NCI-H748 (cell line): ENCODE data around the gene TEX22.

Experiments used
- DNase-seq: peaks from one replicate; lab custom pipeline; 2025; ENCODE audit not compliant: unreplicated experiment; lab: John Stamatoyannopoulos, UW

The TEX22 gene

DNA sequence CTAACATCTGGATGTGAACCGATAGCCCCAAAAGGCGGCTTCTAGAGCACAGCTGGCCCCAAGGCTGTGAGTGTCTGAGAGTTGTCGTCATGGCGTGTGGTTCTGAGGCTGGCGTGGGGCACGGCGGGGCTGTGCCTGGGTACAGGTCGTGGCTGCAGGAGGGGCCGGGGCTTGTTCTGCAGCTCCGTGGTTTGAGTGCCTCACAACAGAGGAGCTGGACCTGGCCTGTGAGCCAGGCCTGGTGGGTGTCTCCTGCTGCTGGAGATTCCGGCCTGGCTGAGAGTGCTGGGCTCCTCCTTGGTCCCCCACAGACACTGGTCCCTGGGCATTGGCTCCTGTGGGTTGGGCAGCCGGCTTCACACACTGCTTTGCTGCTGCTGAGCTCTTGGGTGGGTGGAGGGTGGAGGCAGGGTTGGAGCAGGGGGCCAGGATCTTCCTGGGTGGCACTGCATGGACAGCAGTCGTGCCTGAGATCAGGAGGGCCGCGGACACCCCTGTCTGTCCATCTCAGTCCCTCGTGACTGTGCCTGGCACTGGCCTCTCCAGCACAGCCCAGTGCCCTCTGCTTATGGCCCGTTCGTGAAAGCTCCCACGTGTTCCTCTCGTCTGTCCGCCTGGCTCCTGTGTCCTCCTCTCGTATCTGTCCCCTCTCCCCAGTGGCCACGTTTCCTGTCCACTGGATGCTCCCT lies 31.8 kb upstream of the TEX22 start:
- DNase-seq: no peak

DNA sequence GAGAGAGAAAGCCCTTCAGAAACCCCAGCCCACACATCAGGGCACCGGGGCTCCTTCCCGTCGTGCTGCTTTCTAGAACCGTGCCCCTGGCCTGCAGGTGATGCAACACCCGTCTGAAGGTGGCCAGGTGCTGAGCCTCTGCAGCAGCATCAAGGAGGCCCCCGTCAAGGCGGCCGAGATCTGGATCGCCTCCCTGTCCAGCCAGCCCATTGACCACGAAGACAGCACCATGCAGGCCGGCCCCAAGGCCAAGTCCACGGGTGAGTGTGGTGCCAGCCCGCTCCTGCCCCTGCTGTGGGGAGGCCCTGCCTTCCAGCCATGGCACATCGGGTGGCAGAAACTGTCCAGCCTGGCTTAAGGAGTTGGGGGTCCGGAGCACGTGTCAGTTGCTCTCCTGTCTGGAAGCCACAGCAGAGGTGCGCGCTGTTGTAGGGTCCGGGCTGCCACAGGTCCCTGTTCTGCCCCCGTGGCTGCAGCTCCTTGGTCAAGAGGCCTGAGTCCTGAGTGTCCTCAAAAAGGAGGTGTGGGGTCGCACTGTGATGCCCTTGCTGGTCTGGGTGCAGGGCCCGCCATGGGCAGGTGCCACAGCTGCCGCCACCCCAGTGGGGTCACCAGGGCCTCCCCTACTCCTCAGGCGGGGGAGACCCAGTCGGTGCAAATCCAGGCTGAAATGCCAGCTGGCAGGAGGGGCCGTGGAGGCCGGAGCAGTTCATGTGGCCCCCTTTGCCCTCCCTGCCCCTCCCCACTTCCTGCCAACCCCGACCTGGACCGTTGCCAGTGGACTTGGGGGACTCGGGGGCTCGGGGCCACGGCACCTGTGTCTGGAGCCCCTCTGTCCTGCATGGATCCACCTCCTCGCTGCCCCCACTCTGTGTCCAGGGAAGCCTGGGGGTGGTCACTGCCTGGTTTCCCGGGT lies 31.0 kb upstream of the TEX22 start:
- DNase-seq: no peak

DNA sequence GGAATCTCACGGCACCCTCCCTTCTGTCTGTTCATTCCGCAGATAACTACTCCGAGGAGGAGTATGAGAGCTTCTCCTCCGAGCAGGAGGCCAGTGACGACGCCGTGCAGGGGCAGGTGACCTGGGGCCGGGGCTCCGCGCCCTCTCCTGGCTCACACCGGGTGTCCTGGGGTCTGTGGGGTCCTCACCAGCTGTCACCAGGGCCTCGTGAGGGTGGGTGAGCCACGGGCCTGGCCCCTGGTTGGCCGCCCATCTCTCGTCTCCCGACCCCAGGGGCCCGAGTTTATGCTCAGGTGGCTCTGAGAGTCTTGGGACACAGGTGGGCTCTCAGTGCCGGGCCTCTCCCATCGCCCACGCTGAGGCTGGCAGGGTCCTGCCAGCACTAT lies 30.3 kb upstream of the TEX22 start:
- no peak for DNase-seq

DNA sequence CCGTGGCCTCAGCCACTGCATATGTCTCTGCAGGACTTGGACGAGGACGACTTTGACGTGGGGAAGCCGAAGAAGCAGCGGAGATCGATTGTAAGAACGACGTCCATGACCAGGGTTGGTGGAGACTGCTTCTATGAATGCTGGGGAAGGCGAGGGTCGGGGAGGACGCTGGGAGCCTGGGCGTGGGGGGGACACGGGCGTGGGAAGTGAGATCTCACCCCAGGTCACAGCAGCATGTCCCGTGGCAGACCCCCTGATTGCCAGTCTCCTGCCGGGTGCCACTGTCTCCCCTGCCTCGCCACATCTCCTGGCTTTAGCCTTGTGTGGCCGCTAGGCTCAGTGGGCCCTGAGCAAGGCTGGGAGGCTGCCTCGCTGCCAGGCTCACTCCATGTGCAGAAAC lies 29.9 kb upstream of the TEX22 start:
- no peak for DNase-seq

DNA sequence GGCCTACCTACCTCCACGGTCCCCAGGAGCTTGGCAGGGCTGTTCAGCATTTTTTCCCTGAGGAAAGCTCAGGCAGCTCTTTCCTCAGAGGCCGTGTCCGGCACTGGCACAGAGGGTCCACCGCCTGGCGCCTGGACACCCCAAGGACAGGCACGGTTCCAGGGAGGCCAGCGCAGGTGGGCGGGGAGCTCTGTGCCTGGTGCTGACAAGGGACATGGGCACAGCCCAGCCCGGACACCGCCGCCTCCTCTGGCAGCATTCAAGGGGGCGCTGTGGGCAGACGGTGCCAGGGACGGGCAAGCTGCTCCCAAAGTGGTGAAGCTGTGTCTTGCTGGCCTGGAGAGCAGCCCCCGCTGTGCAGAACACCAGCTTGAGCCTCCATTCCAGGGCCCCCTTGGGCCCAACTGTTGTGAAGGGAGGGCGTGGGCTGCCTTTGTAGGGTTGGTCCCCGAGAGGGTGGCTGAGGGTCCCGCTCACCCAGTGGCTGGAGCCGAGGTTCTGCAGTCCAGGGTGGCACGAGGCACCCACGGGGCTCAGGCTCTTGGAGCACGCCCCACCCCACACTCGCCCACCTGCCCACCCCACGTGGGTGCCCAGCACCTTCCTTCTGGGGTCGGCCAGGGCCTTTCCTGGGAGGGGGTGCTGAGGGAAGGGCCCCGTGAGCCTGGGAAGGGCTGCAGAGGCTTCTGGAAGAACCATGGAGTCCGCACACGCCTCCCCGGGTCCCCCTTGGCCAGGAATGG lies 29.3 kb upstream of the TEX22 start:
- DNase-seq: no peak

DNA sequence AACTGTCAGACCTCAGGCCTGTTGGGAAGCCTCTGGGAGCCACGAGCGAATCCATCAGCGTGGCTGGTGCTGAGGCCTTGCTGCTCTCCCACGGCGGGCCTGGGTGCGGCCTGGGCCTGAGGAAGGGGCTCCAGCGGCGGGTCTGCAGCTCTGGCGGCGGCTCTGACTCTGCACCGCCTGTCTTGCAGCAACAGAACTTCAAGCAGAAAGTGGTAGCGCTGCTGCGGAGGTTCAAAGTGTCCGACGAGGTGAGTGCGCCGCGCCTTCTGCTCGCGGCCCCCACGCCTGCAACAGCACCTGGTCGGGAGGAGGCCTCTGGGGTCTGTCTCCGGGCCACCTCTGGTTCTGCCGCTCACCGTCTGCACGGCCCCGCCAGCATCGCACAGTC lies 28.7 kb upstream of the TEX22 start:
- DNase-seq: no peak

DNA sequence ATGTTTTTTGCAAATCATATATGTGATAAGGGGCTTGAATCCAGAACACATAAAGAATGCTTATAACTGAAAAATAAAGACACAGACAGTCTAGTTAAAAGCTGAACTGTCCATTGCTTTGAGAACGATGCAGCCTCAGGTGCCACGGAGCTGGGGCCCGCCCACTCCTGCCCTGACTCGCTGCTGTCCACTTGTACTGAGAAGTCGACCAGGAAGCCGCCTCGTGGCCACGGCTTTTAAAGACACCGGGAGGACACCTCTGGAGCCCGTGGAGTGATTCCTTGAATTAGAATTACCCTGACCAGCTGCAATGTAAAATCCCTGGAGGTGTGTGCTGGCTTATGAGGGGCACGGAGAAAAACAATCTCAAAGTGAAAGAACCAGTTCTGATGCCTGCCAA lies 23.9 kb upstream of the TEX22 start:
- peak; percentile 37 for DNase-seq

DNA sequence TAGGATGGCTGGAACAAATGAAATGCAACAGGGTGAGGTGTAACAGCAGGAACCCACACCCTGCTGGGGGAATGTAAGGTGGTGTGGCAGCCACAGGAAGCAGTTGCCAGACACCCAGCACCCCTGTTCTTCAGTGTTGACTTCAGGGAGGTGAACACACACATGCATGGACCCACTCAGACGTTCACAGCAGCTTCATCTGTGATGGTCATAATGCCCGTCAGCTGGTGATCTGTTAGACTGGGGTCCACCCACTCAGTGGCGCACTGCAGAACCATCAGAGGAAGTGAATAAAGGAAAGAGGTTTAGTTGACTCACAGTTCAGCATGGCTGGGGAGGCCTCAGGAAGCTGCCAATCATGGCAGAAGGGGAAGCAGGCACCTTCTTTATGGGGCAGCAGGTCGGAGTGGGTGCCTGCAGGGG lies 22.7 kb upstream of the TEX22 start:
- DNase-seq: no peak

DNA sequence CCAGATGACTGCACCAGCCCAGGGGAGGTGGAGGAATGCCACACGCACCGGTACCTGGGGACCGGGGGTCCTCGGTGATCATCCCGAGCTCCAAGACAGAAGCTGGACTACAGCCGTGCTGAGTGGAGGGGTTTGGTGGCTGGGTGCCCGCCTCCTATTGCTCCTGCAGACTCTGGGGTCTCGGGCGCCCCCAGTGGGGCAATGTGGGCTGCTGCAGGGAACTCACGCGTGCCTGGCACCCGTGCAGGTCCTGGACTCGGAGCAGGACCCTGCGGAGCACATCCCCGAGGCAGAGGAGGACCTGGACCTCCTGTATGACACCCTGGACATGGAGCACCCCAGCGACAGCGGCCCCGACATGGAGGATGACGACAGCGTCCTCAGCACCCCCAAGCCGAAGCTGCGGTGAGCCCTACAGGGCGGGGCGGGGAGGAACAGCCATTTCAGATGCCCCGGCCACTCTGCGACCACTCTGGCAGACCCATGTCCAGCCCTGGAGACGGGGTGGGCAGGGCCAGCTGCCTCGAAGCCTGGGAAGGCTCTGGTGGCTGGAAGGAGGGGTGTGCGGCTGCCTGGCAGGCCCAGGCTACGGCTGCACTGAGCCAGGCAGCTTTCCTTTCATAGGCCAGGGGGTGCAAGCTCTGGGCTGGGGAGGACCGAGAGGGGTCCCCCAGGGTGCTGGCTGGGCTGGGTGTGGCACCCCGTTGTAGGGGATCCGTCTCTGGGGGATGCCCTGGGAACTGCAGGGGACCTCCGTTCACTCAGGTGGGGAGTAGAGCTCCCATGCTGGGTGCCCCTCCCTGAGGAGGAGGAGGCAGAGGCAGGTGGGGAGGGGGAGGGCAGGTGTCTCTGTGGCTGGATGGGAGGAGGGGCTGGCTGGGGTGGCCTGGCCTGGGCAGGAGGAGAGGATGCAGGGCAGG lies 21.6 kb upstream of the TEX22 start:
- no peak for DNase-seq

DNA sequence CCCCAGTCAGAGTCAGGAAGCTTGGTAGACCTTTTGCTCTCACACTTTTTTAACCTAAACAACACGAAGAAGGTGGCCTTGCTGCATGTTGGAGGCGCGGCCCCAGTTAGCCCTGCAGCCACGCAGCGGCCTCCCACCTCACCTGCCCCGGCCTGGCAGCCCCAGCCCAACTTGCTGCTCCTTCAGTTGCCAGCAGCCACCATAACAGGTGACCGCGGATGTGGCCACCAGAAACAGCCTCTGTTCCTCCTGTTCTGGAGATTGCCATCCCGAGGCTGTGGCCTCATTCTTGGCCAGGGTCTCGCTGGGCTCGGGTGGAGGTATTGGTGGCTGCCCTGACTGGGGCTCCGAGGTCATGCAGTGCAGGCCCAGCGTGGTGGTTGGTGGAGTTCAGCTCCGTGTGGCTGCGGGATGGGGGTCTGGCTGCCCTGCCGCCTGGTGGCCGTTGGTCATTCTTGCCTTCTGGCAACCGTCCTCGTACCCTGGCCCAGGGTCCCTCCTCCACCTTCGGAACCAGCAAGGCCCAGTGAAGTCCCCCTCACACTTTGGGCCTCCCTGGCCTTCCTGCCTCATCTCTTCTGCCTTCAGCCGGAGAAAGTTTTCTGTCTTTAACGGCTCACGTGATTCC lies 20.7 kb upstream of the TEX22 start:
- no peak for DNase-seq

DNA sequence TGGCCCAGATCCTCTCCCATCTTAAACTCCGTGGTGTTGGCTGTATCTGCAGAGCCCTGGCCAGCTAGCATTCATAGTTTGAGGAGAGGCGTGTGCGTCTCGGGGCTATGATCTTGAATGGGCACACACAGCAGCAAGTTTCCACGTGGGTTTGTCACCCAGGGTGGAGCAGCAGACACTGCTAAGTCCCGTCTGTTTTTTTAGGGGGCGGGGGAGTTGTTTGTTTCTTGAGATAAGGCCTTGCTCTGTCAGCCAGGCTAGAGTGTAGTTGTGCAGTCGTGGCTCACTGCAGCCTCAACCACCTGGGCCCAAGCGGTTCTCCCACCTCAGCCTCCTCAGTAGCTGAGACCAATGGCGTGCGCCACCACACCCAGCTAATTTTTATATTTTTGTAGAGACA lies 20.1 kb upstream of the TEX22 start:
- DNase-seq: no peak

DNA sequence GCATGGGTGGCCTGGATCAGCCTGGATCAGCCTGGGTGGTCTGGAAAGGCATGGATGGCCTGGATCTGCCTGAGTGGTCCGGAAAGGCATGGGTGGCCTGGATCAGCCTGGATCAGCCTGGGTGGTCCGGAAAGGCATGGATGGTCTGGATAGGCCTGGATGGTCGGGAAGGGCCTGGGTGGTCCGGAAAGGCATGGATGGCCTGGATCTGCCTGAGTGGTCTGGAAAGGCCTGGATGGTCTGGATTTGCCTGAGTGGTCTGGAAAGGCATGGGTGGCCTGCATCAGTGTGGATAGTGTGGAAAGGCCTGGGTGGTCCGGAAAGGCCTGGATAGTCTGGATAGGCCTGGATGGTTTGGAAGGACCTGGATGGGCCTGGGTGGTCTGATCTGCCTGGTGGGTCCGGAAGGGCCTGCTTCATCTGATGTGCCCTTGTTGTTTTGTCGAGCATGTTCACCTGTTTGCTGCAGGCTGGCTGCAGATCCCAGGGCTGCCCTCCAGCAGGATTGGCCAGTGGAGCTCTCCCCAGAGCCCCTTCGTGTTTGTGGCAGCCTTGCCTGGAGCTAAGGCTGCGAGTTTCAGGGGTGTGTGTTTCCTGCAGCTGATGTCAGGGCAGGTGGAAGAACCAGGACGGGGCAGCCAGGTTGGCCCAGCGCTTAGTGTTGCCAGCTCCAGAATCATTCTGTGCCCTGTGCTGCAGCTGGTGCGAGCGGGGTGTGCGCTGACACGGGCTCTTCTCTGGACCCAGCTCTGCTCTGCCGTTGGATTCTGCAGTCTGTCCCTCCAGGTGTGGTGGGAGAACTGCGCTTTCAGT lies 19.3 kb upstream of the TEX22 start:
- no peak for DNase-seq

DNA sequence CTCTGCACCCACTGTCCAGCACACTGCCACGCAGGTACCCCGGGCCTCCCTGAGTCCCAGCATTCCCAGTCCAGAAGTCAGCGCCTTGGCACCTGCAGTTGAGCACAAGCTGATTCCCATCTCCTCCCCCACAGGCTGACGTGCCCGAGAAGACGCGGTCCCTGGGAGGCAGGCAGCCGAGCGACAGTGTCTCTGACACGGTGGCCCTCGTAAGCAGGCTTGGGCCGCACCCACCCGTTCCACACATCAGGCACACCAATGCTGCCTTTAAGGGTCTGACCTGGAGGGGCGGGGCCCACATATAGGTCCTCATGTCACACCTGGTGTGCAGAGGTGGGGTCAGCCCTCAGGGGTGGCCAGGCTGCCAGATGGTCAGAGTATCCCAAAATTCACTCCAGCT lies 18.4 kb upstream of the TEX22 start:
- DNase-seq: no peak

DNA sequence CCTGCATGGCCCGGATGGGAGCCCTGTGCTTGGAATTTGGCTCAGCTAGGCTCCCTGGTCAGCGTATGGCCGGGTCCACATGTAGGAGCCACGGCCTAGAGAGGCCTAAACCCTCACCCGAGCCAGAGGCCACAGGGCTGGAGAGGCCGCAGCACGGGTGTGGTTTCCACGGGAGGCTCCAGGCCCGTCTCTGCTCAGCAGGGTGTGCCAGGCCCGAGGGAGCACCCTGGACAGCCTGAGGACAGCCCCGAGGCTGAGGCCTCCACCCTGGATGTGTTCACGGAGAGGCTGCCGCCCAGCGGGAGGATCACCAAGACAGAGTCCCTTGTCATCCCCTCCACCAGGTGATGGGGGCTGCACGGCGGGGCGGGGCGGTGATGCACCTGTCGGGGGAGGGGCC lies 17.6 kb upstream of the TEX22 start:
- DNase-seq: no peak

DNA sequence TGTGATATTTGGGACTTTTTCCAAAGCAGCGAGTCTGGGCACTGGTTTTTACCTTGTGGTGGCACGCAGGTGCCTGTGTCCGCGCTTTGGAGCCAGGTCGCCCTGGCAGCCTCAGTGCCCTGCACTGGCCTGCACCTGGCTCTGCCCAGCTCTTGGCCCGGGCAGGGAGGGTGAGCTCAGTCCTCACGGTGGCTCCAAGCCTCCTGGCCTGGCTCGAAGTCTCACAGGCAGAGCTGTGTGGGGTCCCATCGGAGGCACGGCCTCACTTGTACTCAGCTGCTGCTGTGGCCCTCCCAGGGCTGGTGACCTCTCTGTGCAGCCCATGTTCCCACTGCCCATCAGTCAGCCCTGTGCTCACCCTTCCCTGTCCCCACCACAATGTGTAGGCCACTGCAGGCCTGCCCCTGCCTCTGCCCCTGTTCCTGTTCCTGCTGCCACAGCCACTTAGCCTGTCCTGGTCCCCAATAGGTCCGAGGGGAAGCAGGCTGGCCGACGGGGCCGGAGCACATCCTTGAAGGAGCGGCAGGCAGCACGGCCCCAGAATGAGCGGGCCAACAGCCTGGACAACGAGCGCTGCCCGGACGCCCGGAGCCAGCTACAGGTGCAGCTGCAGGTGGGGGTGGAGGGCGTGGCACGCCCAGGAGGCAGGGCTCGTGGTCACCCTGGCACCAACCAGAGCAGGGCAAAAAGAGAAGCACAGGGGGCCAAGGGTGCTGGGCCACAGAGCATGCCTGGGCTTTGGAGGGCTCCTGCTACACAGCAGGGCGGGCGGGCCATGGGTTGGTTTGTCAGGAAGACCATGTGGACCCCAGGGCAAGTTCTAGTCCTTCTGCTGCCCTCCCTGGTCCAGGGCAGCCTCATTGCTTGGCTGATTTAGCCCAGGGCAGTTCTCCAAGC lies 16.6 kb upstream of the TEX22 start:
- DNase-seq: no peak

DNA sequence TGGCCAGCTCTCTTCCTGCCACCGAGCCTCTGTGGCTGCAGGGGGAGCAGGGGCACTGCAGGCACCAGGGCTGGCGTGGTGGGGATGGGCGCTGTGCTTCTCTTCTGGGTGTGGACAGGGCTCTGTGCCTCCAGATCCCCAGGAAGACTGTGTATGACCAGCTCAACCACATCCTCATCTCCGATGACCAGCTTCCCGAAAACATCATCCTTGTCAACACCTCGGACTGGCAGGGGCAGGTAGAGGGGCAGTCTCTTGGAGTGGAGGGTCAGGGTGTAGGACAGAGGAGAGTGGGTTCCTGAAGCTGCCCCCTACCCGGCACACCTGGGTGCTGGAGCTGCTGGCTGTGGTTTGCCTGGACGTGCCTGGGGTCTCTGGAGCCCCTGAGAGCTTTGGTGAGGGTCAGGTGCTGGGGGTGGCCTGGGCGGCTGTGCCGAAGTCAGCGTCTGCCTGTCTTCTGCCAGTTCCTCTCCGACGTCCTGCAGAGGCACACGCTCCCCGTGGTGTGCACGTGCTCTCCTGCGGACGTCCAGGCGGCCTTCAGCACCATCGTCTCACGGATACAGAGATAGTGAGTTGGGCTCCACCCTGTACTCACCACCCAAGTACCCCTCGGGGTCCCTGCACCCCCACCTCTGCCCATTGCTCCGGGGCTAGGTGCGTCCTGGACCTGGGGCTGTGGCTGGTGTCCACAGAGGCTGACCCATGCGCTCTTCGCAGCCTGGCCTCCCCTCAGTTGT lies 15.8 kb upstream of the TEX22 start:
- no peak for DNase-seq

DNA sequence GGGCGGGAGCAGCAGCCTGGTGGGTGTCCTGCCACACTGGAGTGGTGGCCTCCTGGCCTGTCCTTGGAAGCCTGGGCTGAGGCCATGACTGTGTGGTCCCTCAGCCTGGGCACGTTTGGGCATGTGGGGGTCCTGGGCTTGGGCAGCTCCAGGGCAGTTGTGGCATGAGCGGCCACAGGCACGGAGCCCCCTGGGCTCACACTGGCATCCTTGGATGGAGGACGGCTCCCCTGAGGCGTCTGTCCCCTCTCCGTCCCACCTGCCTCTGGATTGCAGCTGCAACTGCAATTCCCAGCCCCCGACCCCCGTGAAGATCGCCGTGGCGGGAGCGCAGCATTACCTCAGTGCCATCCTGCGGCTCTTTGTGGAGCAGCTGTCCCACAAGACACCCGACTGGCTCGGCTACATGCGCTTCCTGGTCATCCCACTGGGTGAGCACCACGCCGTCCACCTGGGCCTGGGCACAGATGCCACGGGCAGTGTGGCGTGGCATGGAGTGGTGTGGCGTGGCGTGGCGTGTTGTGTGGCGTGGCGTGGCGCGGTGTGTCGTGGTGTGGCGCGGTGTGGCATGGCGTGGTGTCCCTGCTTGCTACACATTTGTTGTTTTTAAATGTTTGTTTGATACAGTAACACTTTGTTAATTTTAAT lies 15.1 kb upstream of the TEX22 start:
- no peak for DNase-seq
